HepG2 (cell line): ENCODE results near the gene ATG3. TPM values are rescaled to one million over a fixed set of nuclear protein-coding genes. Genes with fewer than 3 reads are reported as not detected.
"Not testable (repeated sequence)": the region's sequence is repeated elsewhere in the genome, so short reads cannot be mapped to it uniquely, and the experiment has no call there.

ENCODE experiments used
- ATAC-seq: fragments of 200-7000 bp; cut with Tn5 transposase; 3 replicates; pipeline ENCODE4 v1.9.1; 2020; ENCODE audit warnings: mild to moderate bottlenecking, moderate library complexity
- BruUV-seq: library from RNA; stranded (reverse); fragments of 400-500 nt; replicated peaks from 2 replicates; lab custom pipeline; 2021; lab: Mats Ljungman, UMichigan
- CTCF ChIA-PET: fragments of 300-600 bp; formaldehyde crosslinking; extraction: SDS; loops from one replicate; lab custom pipeline; 2021; ENCODE audit warnings: low total read pairs, inconsistent platforms, low intra/inter-chr PET ratio; lab: Yijun Ruan, JAX
- POLR2A ChIA-PET: fragments of 350-600 bp; sonication (Branson Sonifier 250); formaldehyde crosslinking; loops from one replicate; lab custom pipeline; 2020; ENCODE audit warnings: antibody characterized with exemption, inconsistent platforms; lab: Yijun Ruan, JAX
- DNase-seq: peaks from one replicate; pipeline ENCODE4 v3.0.0-alpha.2; 2015; ENCODE audit warnings: low spot score
- FAIRE-seq: peaks from 3 replicates; lab custom pipeline; 2011; peaks lifted over from hg19 to GRCh38; lab: Jason Lieb, UNC
- H2AFZ ChIP-seq: one replicate; pipeline ENCODE4 v1.6.1; 2011; ENCODE audit warnings: low read length, inconsistent platforms
- H3K27ac ChIP-seq: fragments of 300-600 bp; 3 replicates; pipeline ENCODE4 v1.8.0; 2011; ENCODE audit warnings: mixed run types, mild to moderate bottlenecking, mixed read lengths, low read length, inconsistent platforms; ENCODE audit not compliant: insufficient read depth; ENCODE audit errors: extremely low read length
- H3K27me3 ChIP-seq, 2 experiments: fragments of 200-600 bp in 1 of 2; 2 replicates in 1 of 2; 3 replicates in 1 of 2; pipeline versions ENCODE4 v1.6.0 to v1.8.0; 2011; ENCODE audit warnings: low read length in 2 of 2, mild to moderate bottlenecking in 2 of 2, moderate library complexity in 2 of 2, inconsistent platforms in 1 of 2; ENCODE audit not compliant: insufficient read depth in 2 of 2, control insufficient read depth in 1 of 2
- H3K36me3 ChIP-seq, 2 experiments: fragments of 200-600 bp in 1 of 2; replicated peaks in 1 of 2; 2 replicates in 1 of 2; 3 replicates in 1 of 2; pipeline versions ENCODE4 v1.5.1 to v1.8.0; 2011; ENCODE audit warnings: low read length in 2 of 2, inconsistent platforms in 1 of 2; ENCODE audit not compliant: insufficient read depth in 2 of 2, control insufficient read depth in 1 of 2
- H3K4me1 ChIP-seq: 2 replicates; pipeline ENCODE4 v1.5.1; 2012; ENCODE audit warnings: low read length, inconsistent platforms; ENCODE audit not compliant: insufficient read depth
- H3K4me2 ChIP-seq: 2 replicates; pipeline ENCODE4 v1.6.0; 2011; ENCODE audit warnings: low read depth, low read length, inconsistent platforms
- H3K4me3 ChIP-seq, 3 experiments: fragments of 200-600 bp in 1 of 3; sonication (generic), shearing (Covaris generic) in 1 of 3; replicated peaks in 1 of 3; 2 replicates each; pipeline ENCODE4 v1.5.1; 2011 to 2016; ENCODE audit warnings: low read length in 3 of 3, inconsistent platforms in 2 of 3, low read depth in 2 of 3, mild to moderate bottlenecking in 2 of 3, control low read depth in 1 of 3, mixed read lengths in 1 of 3; ENCODE audit not compliant: insufficient read depth in 1 of 3
- H3K79me2 ChIP-seq: one replicate; pipeline ENCODE4 v1.6.1; 2011; ENCODE audit warnings: low read length, inconsistent platforms; ENCODE audit not compliant: insufficient read depth
- H3K9ac ChIP-seq: 2 replicates; pipeline ENCODE4 v1.6.0; 2011; ENCODE audit warnings: mild to moderate bottlenecking, low read depth, low read length, inconsistent platforms; ENCODE audit not compliant: insufficient read depth
- H3K9me3 ChIP-seq: 2 replicates; pipeline ENCODE4 v1.5.1; 2012; ENCODE audit warnings: mild to moderate bottlenecking, low read length
- H4K20me1 ChIP-seq: 2 replicates; pipeline ENCODE4 v1.6.0; 2011; ENCODE audit warnings: inconsistent platforms, mild to moderate bottlenecking, low read length, moderate library complexity; ENCODE audit not compliant: insufficient read depth
- CAMTA2 ChIP-seq: sonication (generic); formaldehyde crosslinking; IDR thresholded peaks from 2 replicates; pipeline ENCODE4 v1.4.0; 2020; ENCODE audit warnings: mild to moderate bottlenecking, missing genetic modification reagents, borderline replicate concordance
- HIVEP1 ChIP-seq: sonication (generic); formaldehyde crosslinking; IDR thresholded peaks from 2 replicates; pipeline ENCODE4 v1.4.0; 2020; ENCODE audit warnings: mild to moderate bottlenecking, missing genetic modification reagents
- HOXA5 ChIP-seq: sonication (generic); formaldehyde crosslinking; IDR thresholded peaks from 2 replicates; pipeline ENCODE4 v1.4.0; 2020; ENCODE audit warnings: missing genetic modification reagents
- KDM5A ChIP-seq: fragments of 200-600 bp; sonication (generic); IDR thresholded peaks from 2 replicates; pipeline ENCODE4 v1.7.0; 2018; ENCODE audit warnings: antibody characterized with exemption, mild to moderate bottlenecking, low read length, borderline replicate concordance
- PHF20 ChIP-seq: sonication (generic); formaldehyde crosslinking; IDR thresholded peaks from 2 replicates; pipeline ENCODE4 v1.5.0; 2020; ENCODE audit warnings: mild to moderate bottlenecking, missing genetic modification reagents
- SMC3 ChIP-seq: IDR thresholded peaks from 2 replicates; pipeline ENCODE4 v1.6.1; 2011; ENCODE audit warnings: low read length, improper control_type of control experiment
- STAG1 ChIP-seq: sonication (generic); formaldehyde crosslinking; IDR thresholded peaks from 2 replicates; pipeline ENCODE4 v1.4.0; 2020; ENCODE audit warnings: missing genetic modification reagents
- ZFY ChIP-seq: sonication (generic); formaldehyde crosslinking; IDR thresholded peaks from 2 replicates; pipeline ENCODE4 v1.4.0; 2020; ENCODE audit warnings: missing genetic modification reagents
- ZNF761 ChIP-seq: sonication (generic); formaldehyde crosslinking; conservative IDR thresholded peaks from 2 replicates; pipeline ENCODE4 v1.4.0; 2020; ENCODE audit warnings: mild to moderate bottlenecking, missing genetic modification reagents
- ZNF768 ChIP-seq: sonication (generic); formaldehyde crosslinking; IDR thresholded peaks from 2 replicates; pipeline ENCODE4 v1.4.0; 2020; ENCODE audit warnings: missing genetic modification reagents
- WGBS: methylation state at CpG from one replicate; pipeline ENCODE4 v1.1.6; 2017; ENCODE audit warnings: low lambda C conversion rate; 5-methylcytosine and 5-hydroxymethylcytosine counted together
- in situ Hi-C: cut with HindIII; loops from 2 replicates; pipeline ENCODE4 v1.10.0; 2017; ENCODE audit warnings: low pct_unique_long_range_greater_than_20kb; ENCODE audit not compliant: extremely low pct_ligation_motif_present
- intact Hi-C: fragments of 100-400 bp; cut with micrococcal nuclease; formaldehyde crosslinking; loops from one replicate; pipeline ENCODE4 v1.10.0; 2022; ENCODE audit not compliant: unreplicated experiment
- polyA plus RNA-seq, 8 experiments: library from polyadenylated mRNA; depleted of rRNA in 3 of 8; stranded (reverse) in 7 of 8; unstranded in 1 of 8; fragments of >200 nt; fragmentation: Illumina TruSeq in 4 of 8; extraction: Trizol in 4 of 8; gene quantifications; 2 replicates each; pipeline versions ENCODE4 v1.2.1 to v1.2.3, GENCODE V29; 2011 to 2016; ENCODE audit warnings: low read depth in 4 of 8, missing spikeins in 1 of 8, mixed read lengths in 1 of 8; ENCODE audit not compliant: insufficient read depth in 1 of 8
- total RNA-seq, 5 experiments: library from RNA; depleted of rRNA; stranded (reverse); fragments of >200 nt; fragmentation: Illumina TruSeq; extraction: Trizol; gene quantifications; 2 replicates each; pipeline ENCODE4 v1.2.3, GENCODE V29; 2016; ENCODE audit warnings: low read depth in 1 of 5
- TF ChIP-seq, protein P1 (sequence below): sonication (generic); formaldehyde crosslinking; IDR thresholded peaks from 2 replicates; pipeline ENCODE4 v1.5.0; 2020; ENCODE audit warnings: mild to moderate bottlenecking, missing genetic modification reagents, moderate library complexity

ATG3 gene
- total and polyA plus RNA-seq, 2 of the 13 experiments (the other 11 are each of a cell fraction or from before 2014, with no cell fraction given) = 19.6 to 34.8 TPM

- TF ChIP-seq KDM5A = no peak
- TF ChIP-seq CAMTA2 (CRISPR knock-in tag) = no peak
These were observed 31.2 kb downstream of the ATG3 start (continued) for GRCh38 chr3:112530573-112530972.

GRCh38 chr3:112524127-112524526 is 37.6 kb downstream of the ATG3 start:
- BruUV-seq, FAIRE-seq, intact Hi-C loops, H2AFZ ChIP-seq, H3K79me2 ChIP-seq, H3K27me3 ChIP-seq, H3K4me1 ChIP-seq, ATAC-seq, H3K9ac ChIP-seq, H3K4me2 ChIP-seq, H3K27ac ChIP-seq, H3K36me3 ChIP-seq, in situ Hi-C loops, H4K20me1 ChIP-seq, POLR2A ChIA-PET, CTCF ChIA-PET, H3K9me3 ChIP-seq, DNase-seq, H3K4me3 ChIP-seq: not testable (repeated sequence)
- 92% methylated on average over 6 of the region's 6 CpGs for WGBS

DNA sequence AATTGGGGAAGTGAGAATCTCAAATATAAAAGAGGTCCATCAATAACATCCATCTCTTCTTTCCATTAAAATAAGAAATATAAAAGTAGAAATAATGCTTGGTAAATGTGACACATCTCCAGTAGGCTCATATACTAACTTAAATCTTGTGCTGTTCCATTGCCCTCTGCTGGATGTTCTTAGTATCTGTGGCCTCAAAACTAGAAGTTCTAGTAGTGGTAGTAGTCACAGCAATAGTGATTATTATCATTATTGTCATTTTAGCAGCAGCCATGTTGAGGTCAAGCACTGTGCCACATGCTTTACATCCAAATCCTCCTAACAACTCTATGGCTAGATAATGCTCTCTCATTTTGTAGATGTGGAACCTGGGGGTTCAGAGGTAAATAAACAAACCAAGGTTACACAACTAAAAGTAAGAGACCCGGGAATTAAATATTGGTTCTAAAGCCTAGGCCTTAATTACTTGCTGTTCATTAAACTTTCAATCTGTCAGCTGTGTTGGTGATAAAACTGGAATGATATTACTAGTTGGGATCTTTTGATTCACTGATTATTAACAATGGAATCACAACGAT is 42.2 kb downstream of the ATG3 start:
- POLR2A ChIA-PET = no interaction called here
- H2AFZ ChIP-seq = no peak overlapping the region
- no peaks in the 10 kb centered on the region for H3K4me1 ChIP-seq
- H4K20me1 ChIP-seq = no peaks in the 10 kb centered on the region
- FAIRE-seq (no peak), DNase-seq (peak; percentile 56), ATAC-seq (peak; percentile 91)
- CTCF ChIA-PET = interaction anchor here (1.1 to 2.1 kb wide), 3 partner anchors 192 to 408 kb away, joined by 3 to 20 read pairs (median 5); no protein-coding TSS in a partner anchor
- no peaks in the 10 kb centered on the region for H3K79me2 ChIP-seq
- intact Hi-C loops (loop anchor here (1.0 kb wide), 4 partner anchors 192 to 408 kb away; no protein-coding TSS in a partner anchor), in situ Hi-C loops (loop anchor here (10.0 kb wide), 1 partner anchor 385 kb away; the partner anchor contains the start of gene GCSAM)
- no peak overlapping the region for H3K4me3 ChIP-seq
- TF ChIP-seq SMC3 (peak; percentile 63), HIVEP1 (CRISPR knock-in tag) (no peak), HOXA5 (CRISPR knock-in tag) (no peak), PHF20 (CRISPR knock-in tag) (no peak), ZFY (CRISPR knock-in tag) (no peak), STAG1 (peak; percentile 70), ZNF761 (CRISPR knock-in tag) (no peak), ZNF768 (CRISPR knock-in tag) (no peak)
- TF ChIP-seq, protein P1, sequence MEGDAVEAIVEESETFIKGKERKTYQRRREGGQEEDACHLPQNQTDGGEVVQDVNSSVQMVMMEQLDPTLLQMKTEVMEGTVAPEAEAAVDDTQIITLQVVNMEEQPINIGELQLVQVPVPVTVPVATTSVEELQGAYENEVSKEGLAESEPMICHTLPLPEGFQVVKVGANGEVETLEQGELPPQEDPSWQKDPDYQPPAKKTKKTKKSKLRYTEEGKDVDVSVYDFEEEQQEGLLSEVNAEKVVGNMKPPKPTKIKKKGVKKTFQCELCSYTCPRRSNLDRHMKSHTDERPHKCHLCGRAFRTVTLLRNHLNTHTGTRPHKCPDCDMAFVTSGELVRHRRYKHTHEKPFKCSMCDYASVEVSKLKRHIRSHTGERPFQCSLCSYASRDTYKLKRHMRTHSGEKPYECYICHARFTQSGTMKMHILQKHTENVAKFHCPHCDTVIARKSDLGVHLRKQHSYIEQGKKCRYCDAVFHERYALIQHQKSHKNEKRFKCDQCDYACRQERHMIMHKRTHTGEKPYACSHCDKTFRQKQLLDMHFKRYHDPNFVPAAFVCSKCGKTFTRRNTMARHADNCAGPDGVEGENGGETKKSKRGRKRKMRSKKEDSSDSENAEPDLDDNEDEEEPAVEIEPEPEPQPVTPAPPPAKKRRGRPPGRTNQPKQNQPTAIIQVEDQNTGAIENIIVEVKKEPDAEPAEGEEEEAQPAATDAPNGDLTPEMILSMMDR = peak; percentile 68
- no peak overlapping the region for H3K27ac ChIP-seq
- H3K9me3 ChIP-seq = no peaks in the 10 kb centered on the region
- 70% methylated on average over 2 of the region's 2 CpGs for WGBS
- H3K4me2 ChIP-seq = no peak overlapping the region
- BruUV-seq = no TSS peak
- H3K9ac ChIP-seq = no peak overlapping the region
- no peaks in the 10 kb centered on the region for H3K36me3 ChIP-seq
- H3K27me3 ChIP-seq = no peaks in the 10 kb centered on the region
